DMS153 treated with DMSO at 0.1 percent for 48 hours (cell line): Measurements from ENCODE around the gene EOMES.

Experiments used
- DNase-seq: peaks from one replicate; lab custom pipeline; 2025; ENCODE audit not compliant: unreplicated experiment; lab: John Stamatoyannopoulos, UW

Gene EOMES

GRCh38 chr3:27720899-27721716 is 1.0 kb downstream of the EOMES start:
- DNase-seq, result no peak

GRCh38 chr3:27719314-27720003 is 2.7 kb downstream of the EOMES start:
- DNase-seq, result no peak

- DNase-seq, result no peak
Measured at GRCh38 chr3:27718459-27718858, 3.7 kb downstream of the EOMES start.

GRCh38 chr3:27717200-27717852 is 4.8 kb downstream of the EOMES start:
- DNase-seq, result no peak

GRCh38 chr3:27716309-27716708 is 5.8 kb downstream of the EOMES start:
- DNase-seq, result no peak

GRCh38 chr3:27715863-27716262 is 6.3 kb downstream of the EOMES start:
- no peak for DNase-seq

GRCh38 chr3:27715454-27715806 is 6.7 kb downstream of the EOMES start:
- DNase-seq, result no peak

- DNase-seq, result no peak
Measured at GRCh38 chr3:27714692-27715453, 7.2 kb downstream of the EOMES start.

- DNase-seq, result no peak
Measured at GRCh38 chr3:27714146-27714526, 8.0 kb downstream of the EOMES start.

GRCh38 chr3:27713435-27714145 is 8.5 kb downstream of the EOMES start:
- no peak for DNase-seq

- no peak for DNase-seq
Measured at GRCh38 chr3:27713078-27713423, 9.1 kb downstream of the EOMES start.

GRCh38 chr3:27712136-27713077 is 9.7 kb downstream of the EOMES start:
- DNase-seq, result no peak

GRCh38 chr3:27708250-27708649 is 13.9 kb downstream of the EOMES start:
- no peak for DNase-seq

- no peak for DNase-seq
Measured at GRCh38 chr3:27699067-27699466, 23.1 kb downstream of the EOMES start.

- no peak for DNase-seq
Measured at GRCh38 chr3:27696906-27697305, 25.2 kb downstream of the EOMES start.

- DNase-seq, result no peak
Measured at GRCh38 chr3:27695636-27696035, 26.5 kb downstream of the EOMES start.

- no peak for DNase-seq
Measured at GRCh38 chr3:27688053-27688452, 34.1 kb downstream of the EOMES start.

GRCh38 chr3:27686642-27687041 is 35.5 kb downstream of the EOMES start:
- DNase-seq, result no peak

- no peak for DNase-seq
Measured at GRCh38 chr3:27685474-27685873, 36.6 kb downstream of the EOMES start.

GRCh38 chr3:27684302-27684701 is 37.8 kb downstream of the EOMES start:
- DNase-seq, result no peak
